ES-I3 (cell line): Measurements from ENCODE around the gene POLR2E.

Source experiments
- H3K36me3 ChIP-seq: 2 replicates; pipeline ENCODE4 v1.6.1; 2013; ENCODE audit warnings: mild to moderate bottlenecking, low read length, control low read depth, moderate library complexity; ENCODE audit not compliant: insufficient read depth
- H3K4me1 ChIP-seq: 2 replicates; pipeline ENCODE4 v1.6.1; 2013; ENCODE audit warnings: mild to moderate bottlenecking, control low read depth, low read length; ENCODE audit not compliant: insufficient read depth
- H3K9ac ChIP-seq: 2 replicates; pipeline ENCODE4 v1.6.1; 2013; ENCODE audit warnings: low read depth, mild to moderate bottlenecking, low read length, moderate library complexity
- H3K9me3 ChIP-seq: 2 replicates; pipeline ENCODE4 v1.6.1; 2013; ENCODE audit warnings: mild to moderate bottlenecking, low read length, moderate library complexity; ENCODE audit not compliant: control insufficient read depth, insufficient read depth

POLR2E gene

GRCh38 chr19:1065606-1066109 lies 29.5 kb downstream of the POLR2E start:
- Histone ChIP-seq H3K9ac (peak overlapping the region; percentile 50; the same call in 1 of the 2 replicates), H3K9me3 (no peaks in the 10 kb centered on the region), H3K4me1 (peaks cover 7% of the 10 kb centered on the region; the same call in 1 of the 2 replicates), H3K36me3 (no peaks in the 10 kb centered on the region)

GRCh38 chr19:1064661-1065605 lies 30.2 kb downstream of the POLR2E start:
- Histone ChIP-seq H3K36me3 (no peaks in the 10 kb centered on the region), H3K9me3 (no peaks in the 10 kb centered on the region), H3K9ac (peak overlapping the region; percentile 50), H3K4me1 (peaks cover 7% of the 10 kb centered on the region; the same call in 1 of the 2 replicates)

- Histone ChIP-seq H3K9me3 (no peaks in the 10 kb centered on the region), H3K9ac (peak overlapping the region; percentile 50), H3K4me1 (peaks cover 7% of the 10 kb centered on the region; the same call in 1 of the 2 replicates), H3K36me3 (no peaks in the 10 kb centered on the region)
Observed at GRCh38 chr19:1063909-1064660, 31.1 kb downstream of the POLR2E start.

- H3K9me3 ChIP-seq, result peaks cover 7% of the 10 kb centered on the region
- peaks cover 7% of the 10 kb centered on the region; the same call in 1 of the 2 replicates for H3K4me1 ChIP-seq
- H3K9ac ChIP-seq, result no peak overlapping the region
- peaks cover under 1% of the 10 kb centered on the region; the same call in 1 of the 2 replicates for H3K36me3 ChIP-seq
Observed at GRCh38 chr19:1063030-1063908, 31.9 kb downstream of the POLR2E start.

- H3K4me1 ChIP-seq, result peaks cover 7% of the 10 kb centered on the region; the same call in 1 of the 2 replicates
- no peak overlapping the region; the same call in 1 of the 2 replicates for H3K9ac ChIP-seq
- H3K36me3 ChIP-seq, result peaks cover 3% of the 10 kb centered on the region; the same call in 1 of the 2 replicates
- peaks cover 7% of the 10 kb centered on the region for H3K9me3 ChIP-seq
Observed at GRCh38 chr19:1062387-1063029, 32.7 kb downstream of the POLR2E start.

GRCh38 chr19:1061987-1062386 lies 33.2 kb downstream of the POLR2E start:
- H3K36me3 ChIP-seq, result peaks cover 3% of the 10 kb centered on the region; the same call in 1 of the 2 replicates
- H3K9me3 ChIP-seq, result peaks cover 11% of the 10 kb centered on the region
- H3K4me1 ChIP-seq, result peaks cover 7% of the 10 kb centered on the region; the same call in 1 of the 2 replicates
- H3K9ac ChIP-seq, result no peak overlapping the region; the same call in 1 of the 2 replicates

- peaks cover 3% of the 10 kb centered on the region; the same call in 1 of the 2 replicates for H3K36me3 ChIP-seq
- peaks cover 15% of the 10 kb centered on the region for H3K9me3 ChIP-seq
- no peak overlapping the region for H3K9ac ChIP-seq
- H3K4me1 ChIP-seq, result peaks cover 2% of the 10 kb centered on the region; the same call in 1 of the 2 replicates
Observed at GRCh38 chr19:1060689-1061088, 34.5 kb downstream of the POLR2E start.

- Histone ChIP-seq H3K4me1 (no peaks in the 10 kb centered on the region), H3K9ac (no peak overlapping the region), H3K36me3 (peaks cover 3% of the 10 kb centered on the region; the same call in 1 of the 2 replicates), H3K9me3 (peaks cover 15% of the 10 kb centered on the region)
Observed at GRCh38 chr19:1058112-1058511, 37.1 kb downstream of the POLR2E start.

- Histone ChIP-seq H3K36me3 (peaks cover 3% of the 10 kb centered on the region; the same call in 1 of the 2 replicates), H3K9me3 (peaks cover 15% of the 10 kb centered on the region), H3K4me1 (no peaks in the 10 kb centered on the region), H3K9ac (no peak overlapping the region)
Observed at GRCh38 chr19:1057176-1057855, 37.9 kb downstream of the POLR2E start.

- H3K4me1 ChIP-seq, result no peaks in the 10 kb centered on the region
- H3K9ac ChIP-seq, result no peak overlapping the region
- peaks cover 15% of the 10 kb centered on the region for H3K9me3 ChIP-seq
- peaks cover 3% of the 10 kb centered on the region; the same call in 1 of the 2 replicates for H3K36me3 ChIP-seq
Observed at GRCh38 chr19:1055886-1056620, 39.1 kb downstream of the POLR2E start.

GRCh38 chr19:1055028-1055425 lies 40.1 kb downstream of the POLR2E start:
- Histone ChIP-seq H3K9me3 (peaks cover 15% of the 10 kb centered on the region), H3K36me3 (peaks cover 3% of the 10 kb centered on the region; the same call in 1 of the 2 replicates), H3K9ac (no peak overlapping the region), H3K4me1 (no peaks in the 10 kb centered on the region)
